Karpas-422 (cell line): Measurements from ENCODE around the gene WDR48. TPM values are rescaled to one million over a fixed set of nuclear protein-coding genes. Genes with fewer than 3 reads are reported as not detected.
A peak's percentile ranks its signal among the peaks of the same experiment; 100 is the strongest.

Experiments
- DNase-seq: peaks from one replicate; pipeline ENCODE4 v3.0.0-alpha.2; 2015
- H2AFZ ChIP-seq: fragments of 200-600 bp; sonication (generic); 2 replicates; pipeline ENCODE4 v1.6.1; 2014; ENCODE audit warnings: antibody characterized with exemption, low read length, mixed read lengths
- H3K27ac ChIP-seq: fragments of 200-600 bp; sonication (generic); 2 replicates; pipeline ENCODE4 v1.5.1; 2014; ENCODE audit warnings: mild to moderate bottlenecking, low read length, moderate library complexity
- H3K27me3 ChIP-seq: fragments of 200-600 bp; sonication (generic); 2 replicates; pipeline ENCODE4 v1.6.1; 2014; ENCODE audit warnings: low read length, mixed read lengths
- H3K36me3 ChIP-seq: fragments of 200-600 bp; sonication (generic); 2 replicates; pipeline ENCODE4 v1.6.1; 2014; ENCODE audit warnings: low read length, mixed read lengths; ENCODE audit not compliant: insufficient read depth
- H3K4me1 ChIP-seq: fragments of 200-600 bp; sonication (generic); 2 replicates; pipeline ENCODE4 v1.6.1; 2014; ENCODE audit warnings: mild to moderate bottlenecking, low read length, mixed read lengths
- H3K4me2 ChIP-seq: fragments of 200-600 bp; sonication (generic); 2 replicates; pipeline ENCODE4 v1.6.1; 2014; ENCODE audit warnings: low read length, low read depth, mild to moderate bottlenecking; ENCODE audit not compliant: poor library complexity, severe bottlenecking
- H3K4me3 ChIP-seq: fragments of 200-600 bp; sonication (generic); 2 replicates; pipeline ENCODE4 v1.5.1; 2014; ENCODE audit warnings: mild to moderate bottlenecking, antibody characterized with exemption, low read length, mixed read lengths
- H3K79me2 ChIP-seq: fragments of 200-600 bp; sonication (generic); 2 replicates; pipeline ENCODE4 v1.6.1; 2014; ENCODE audit warnings: mild to moderate bottlenecking, low read length, mixed read lengths
- H3K9ac ChIP-seq: fragments of 200-600 bp; sonication (generic); 2 replicates; pipeline ENCODE4 v1.6.0; 2014; ENCODE audit warnings: low read length
- H3K9me2 ChIP-seq: fragments of 200-600 bp; sonication (generic), shearing (Covaris generic); replicated peaks from 2 replicates; pipeline ENCODE4 v1.6.0; 2014; ENCODE audit warnings: mild to moderate bottlenecking, low read length, moderate library complexity; ENCODE audit not compliant: insufficient read depth
- H3K9me3 ChIP-seq: fragments of 300-700, 200-600 bp; sonication (generic); 2 replicates; pipeline ENCODE4 v1.6.1; 2014; ENCODE audit warnings: low read length, mixed read lengths
- H4K20me1 ChIP-seq: fragments of 200-600 bp; sonication (generic); 2 replicates; pipeline ENCODE4 v1.6.1; 2014; ENCODE audit warnings: mild to moderate bottlenecking, antibody characterized with exemption, low read length, low read depth; ENCODE audit not compliant: insufficient read depth
- total RNA-seq: library from RNA; depleted of rRNA; stranded (reverse); fragments of >200 nt; shearing (Covaris generic); gene quantifications from 2 replicates; pipeline ENCODE4 v1.2.3, GENCODE V29; 2014; ENCODE audit warnings: low replicate concordance

WDR48 gene
- total RNA-seq, 1 experiment from 2014 or later: 27.7 TPM

- H3K36me3 ChIP-seq: no peaks in the 10 kb centered on the region
- H3K4me3 ChIP-seq: peak overlapping the region; percentile 92; the same call in 1 of the 2 replicates
- H3K27ac ChIP-seq: no peak overlapping the region
- no peaks in the 10 kb centered on the region for H3K27me3 ChIP-seq
- no peaks in the 10 kb centered on the region for H3K9me3 ChIP-seq
- H2AFZ ChIP-seq: no peak overlapping the region
- H4K20me1 ChIP-seq: no peaks in the 10 kb centered on the region
- H3K79me2 ChIP-seq: peaks cover 37% of the 10 kb centered on the region
- H3K4me1 ChIP-seq: peaks cover 54% of the 10 kb centered on the region
- peak overlapping the region; percentile 86 for H3K9ac ChIP-seq
- H3K4me2 ChIP-seq: peak overlapping the region; percentile 77
- no peak for DNase-seq
- no peaks in the 10 kb centered on the region for H3K9me2 ChIP-seq
Observed at GRCh38 chr3:39105687-39106063, 53.9 kb downstream of the WDR48 start.

GRCh38 chr3:39106281-39106811 lies 54.5 kb downstream of the WDR48 start:
- Histone ChIP-seq H3K36me3 (no peaks in the 10 kb centered on the region), H3K4me2 (peak overlapping the region; percentile 77), H3K79me2 (peaks cover 37% of the 10 kb centered on the region), H3K27ac (peak overlapping the region; percentile 80; the same call in 1 of the 2 replicates), H4K20me1 (no peaks in the 10 kb centered on the region), H3K9me2 (no peaks in the 10 kb centered on the region), H3K9me3 (no peaks in the 10 kb centered on the region), H2AFZ (no peak overlapping the region), H3K27me3 (no peaks in the 10 kb centered on the region), H3K9ac (peak overlapping the region; percentile 86), H3K4me1 (peaks cover 54% of the 10 kb centered on the region), H3K4me3 (peak overlapping the region; percentile 92)
- DNase-seq: no peak

GRCh38 chr3:39106851-39107387 lies 55.1 kb downstream of the WDR48 start:
- Histone ChIP-seq H4K20me1 (no peaks in the 10 kb centered on the region), H3K4me1 (peaks cover 54% of the 10 kb centered on the region), H3K9ac (peak overlapping the region; percentile 86), H3K27me3 (no peaks in the 10 kb centered on the region), H2AFZ (peak overlapping the region; percentile 30), H3K79me2 (peaks cover 37% of the 10 kb centered on the region), H3K27ac (peak overlapping the region; percentile 80), H3K9me2 (no peaks in the 10 kb centered on the region), H3K4me3 (peak overlapping the region; percentile 92), H3K9me3 (no peaks in the 10 kb centered on the region), H3K36me3 (no peaks in the 10 kb centered on the region), H3K4me2 (peak overlapping the region; percentile 77)
- peak; percentile 54 for DNase-seq

DNA sequence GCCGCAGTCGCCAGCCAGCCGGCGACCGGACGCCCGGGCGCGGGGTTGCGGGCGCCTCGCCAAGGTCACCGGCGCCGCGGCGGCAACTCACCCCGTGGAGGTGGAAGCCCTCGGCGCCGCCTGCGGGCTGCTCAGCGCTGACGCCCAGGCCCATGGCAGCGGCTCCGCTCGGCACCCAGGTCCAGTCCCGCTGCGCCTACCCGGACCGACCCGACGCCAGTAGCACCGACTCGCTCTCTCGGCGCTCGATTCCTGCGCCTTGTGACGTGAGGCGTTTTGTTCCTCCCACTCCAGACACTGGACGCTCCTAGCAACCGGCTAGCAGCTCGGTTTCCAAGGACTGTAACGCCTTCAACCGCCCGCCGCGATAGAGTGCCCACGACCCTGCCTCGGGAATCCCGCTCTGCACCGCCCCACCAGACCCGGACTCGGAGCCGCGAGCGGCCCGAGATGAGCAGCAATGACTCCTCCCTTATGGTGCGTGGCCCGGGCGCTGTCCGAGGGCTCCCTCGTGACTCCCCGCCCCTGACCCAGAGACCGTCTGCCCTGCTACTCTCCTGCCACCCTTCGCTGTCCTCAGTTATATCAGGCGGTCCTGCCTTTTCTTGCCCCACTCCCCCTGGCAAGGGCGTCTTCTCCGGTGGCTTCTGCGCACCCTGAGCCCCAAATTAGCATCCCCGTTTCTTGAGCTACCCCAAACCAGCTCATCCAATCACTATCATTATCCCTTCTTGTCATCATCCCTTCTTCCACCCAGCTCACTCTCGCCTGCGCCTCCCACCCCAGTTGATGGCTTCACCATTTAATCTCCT lies 55.8 kb downstream of the WDR48 start, which contains the start of the genes GORASP1 and TTC21A:
Gene GORASP1, minus strand, starts transcription at position 240 of the 812 bp plus-strand sequence. Its CDS starts 86 bp downstream, at position 154.
Gene TTC21A, plus strand, starts transcription at position 293 of the 812 bp plus-strand sequence. Its CDS starts 158 bp downstream, at position 451.
- Histone ChIP-seq H3K79me2 (peaks cover 37% of the 10 kb centered on the region), H2AFZ (peak within 1 kb of the TSS; percentile 30), H3K27me3 (no peaks in the 10 kb centered on the region), H3K4me1 (peaks cover 54% of the 10 kb centered on the region), H3K9me3 (no peaks in the 10 kb centered on the region), H3K9me2 (no peaks in the 10 kb centered on the region), H3K4me2 (peak within 1 kb of the TSS; percentile 77), H3K9ac (peak within 1 kb of the TSS; percentile 86), H3K36me3 (no peaks in the 10 kb centered on the region), H3K27ac (peak within 1 kb of the TSS; percentile 80), H4K20me1 (no peaks in the 10 kb centered on the region), H3K4me3 (peak within 1 kb of the TSS; percentile 92)
- peak; percentile 90 for DNase-seq

- H3K4me2 ChIP-seq: peak overlapping the region; percentile 77
- peaks cover 52% of the 10 kb centered on the region for H3K4me1 ChIP-seq
- H3K27ac ChIP-seq: peak overlapping the region; percentile 80
- no peaks in the 10 kb centered on the region for H3K9me3 ChIP-seq
- DNase-seq: peak; percentile 91
- no peaks in the 10 kb centered on the region for H3K36me3 ChIP-seq
- H2AFZ ChIP-seq: peak overlapping the region; percentile 30
- H3K9ac ChIP-seq: peak overlapping the region; percentile 86
- no peaks in the 10 kb centered on the region for H4K20me1 ChIP-seq
- no peaks in the 10 kb centered on the region for H3K27me3 ChIP-seq
- no peaks in the 10 kb centered on the region for H3K9me2 ChIP-seq
- H3K4me3 ChIP-seq: peak overlapping the region; percentile 92
- peaks cover 37% of the 10 kb centered on the region for H3K79me2 ChIP-seq
Observed at GRCh38 chr3:39108200-39108710, 56.4 kb downstream of the WDR48 start.

GRCh38 chr3:39109086-39109485 lies 57.3 kb downstream of the WDR48 start:
- H3K4me1 ChIP-seq: peaks cover 43% of the 10 kb centered on the region

DNA sequence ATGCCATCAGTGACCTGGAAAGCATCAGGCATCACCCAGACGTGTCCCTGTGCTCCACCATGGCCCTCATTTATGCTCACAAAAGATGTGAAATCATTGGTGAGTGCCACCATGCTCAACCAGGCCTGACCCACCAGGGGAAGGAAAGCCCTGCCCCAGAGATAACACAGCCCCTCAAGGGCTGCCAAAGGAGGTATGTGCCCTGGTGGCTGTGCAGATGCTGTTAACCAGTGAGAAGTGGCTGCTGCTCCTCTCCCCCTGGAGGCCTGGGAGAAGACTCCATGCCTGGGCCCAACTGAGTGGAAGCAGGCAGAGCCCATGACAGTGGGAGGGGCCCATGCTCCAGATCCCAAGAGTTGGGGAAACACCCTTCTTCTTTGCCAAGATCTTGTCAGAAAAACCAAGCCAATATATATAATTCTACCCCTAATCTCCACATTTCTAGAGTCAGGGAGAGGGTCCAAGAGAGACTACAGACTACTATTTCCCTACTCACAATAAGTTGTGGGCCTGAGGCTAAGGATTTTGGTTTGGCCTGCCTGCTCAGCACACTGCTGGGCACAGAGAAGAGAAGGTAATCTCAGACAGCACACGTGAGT lies 58.3 kb downstream of the WDR48 start:
- H4K20me1 ChIP-seq: no peaks in the 10 kb centered on the region
- no peak overlapping the region for H3K4me3 ChIP-seq
- H3K9ac ChIP-seq: no peak overlapping the region
- H2AFZ ChIP-seq: no peak overlapping the region
- H3K9me2 ChIP-seq: no peaks in the 10 kb centered on the region
- H3K79me2 ChIP-seq: peaks cover 20% of the 10 kb centered on the region
- no peak for DNase-seq
- no peaks in the 10 kb centered on the region for H3K27me3 ChIP-seq
- H3K4me2 ChIP-seq: no peak overlapping the region
- no peaks in the 10 kb centered on the region for H3K36me3 ChIP-seq
- H3K4me1 ChIP-seq: peaks cover 33% of the 10 kb centered on the region
- H3K9me3 ChIP-seq: no peaks in the 10 kb centered on the region
- no peak overlapping the region for H3K27ac ChIP-seq

More at GRCh38 chr3:39109086-39109485, 57.3 kb downstream of the WDR48 start:
- Histone ChIP-seq H3K4me3 (peak overlapping the region; percentile 92), H3K36me3 (no peaks in the 10 kb centered on the region), H3K79me2 (peaks cover 31% of the 10 kb centered on the region), H3K9me3 (no peaks in the 10 kb centered on the region), H3K4me2 (peak overlapping the region; percentile 77), H2AFZ (no peak overlapping the region), H3K9ac (peak overlapping the region; percentile 86), H3K27ac (peak overlapping the region; percentile 80), H4K20me1 (no peaks in the 10 kb centered on the region), H3K27me3 (no peaks in the 10 kb centered on the region), H3K9me2 (no peaks in the 10 kb centered on the region)
- no peak for DNase-seq
